A549 treated with dexamethasone at 1 μM for 4 hours (cell line): ENCODE measurements around the gene PRR19. TPM values are rescaled to one million over a fixed set of nuclear protein-coding genes. Genes with fewer than 3 reads are reported as not detected.

Experiments used
- total RNA-seq: library from RNA; stranded (reverse); fragments of 200-300 nt; extraction: Qiagen RNA extraction; gene quantifications from 5 replicates; pipeline ENCODE4 v1.2.3, GENCODE V29; 2022

PRR19 gene
- total RNA-seq: 3.4 to 4.5 TPM (median 3.6 TPM) in 5 replicates

DNA sequence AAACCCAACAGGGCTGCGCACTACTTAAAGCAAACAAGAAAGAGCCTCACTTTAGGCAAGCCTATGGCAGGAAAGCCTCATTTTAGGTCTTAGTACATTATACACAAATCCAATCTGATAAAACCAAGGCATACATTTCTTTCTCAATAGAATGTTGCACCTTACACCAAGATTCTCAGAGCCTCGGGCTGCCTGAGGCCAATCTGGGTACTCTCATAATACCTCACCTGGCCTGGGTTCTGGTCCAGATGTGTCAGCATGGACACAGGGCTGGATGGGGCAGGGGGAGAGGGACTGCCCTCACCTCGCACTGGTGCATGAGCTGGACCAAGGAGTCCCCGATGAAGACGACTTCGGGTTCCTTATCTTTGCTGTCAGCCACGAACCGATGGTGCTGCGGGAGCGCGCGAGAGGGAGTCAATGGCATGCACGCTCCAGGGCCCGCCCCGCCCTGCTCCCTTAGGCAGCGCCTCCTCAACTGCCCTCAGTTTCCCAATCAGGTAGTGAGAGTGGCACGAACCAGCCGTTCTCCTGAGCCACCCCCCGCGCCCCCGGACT is at the start of gene PRR19:
PRR19 (plus strand) TSS at position 487 of the 558 bp plus-strand sequence. CDS start 7,453 bp downstream, outside the sequence.

GRCh38 chr19:42254850-42255765 is 46.8 kb upstream of the PRR19 start, which contains the start of gene ERF:
ERF (minus strand) TSS chr19:42255128; CDS start chr19:42254999, 129 bp downstream.

GRCh38 chr19:42268704-42269477 is 33.0 kb upstream of the PRR19 start, which contains the start of gene CIC:
CIC (plus strand) TSS chr19:42269252; CDS start chr19:42271784, 2,532 bp downstream.

DNA sequence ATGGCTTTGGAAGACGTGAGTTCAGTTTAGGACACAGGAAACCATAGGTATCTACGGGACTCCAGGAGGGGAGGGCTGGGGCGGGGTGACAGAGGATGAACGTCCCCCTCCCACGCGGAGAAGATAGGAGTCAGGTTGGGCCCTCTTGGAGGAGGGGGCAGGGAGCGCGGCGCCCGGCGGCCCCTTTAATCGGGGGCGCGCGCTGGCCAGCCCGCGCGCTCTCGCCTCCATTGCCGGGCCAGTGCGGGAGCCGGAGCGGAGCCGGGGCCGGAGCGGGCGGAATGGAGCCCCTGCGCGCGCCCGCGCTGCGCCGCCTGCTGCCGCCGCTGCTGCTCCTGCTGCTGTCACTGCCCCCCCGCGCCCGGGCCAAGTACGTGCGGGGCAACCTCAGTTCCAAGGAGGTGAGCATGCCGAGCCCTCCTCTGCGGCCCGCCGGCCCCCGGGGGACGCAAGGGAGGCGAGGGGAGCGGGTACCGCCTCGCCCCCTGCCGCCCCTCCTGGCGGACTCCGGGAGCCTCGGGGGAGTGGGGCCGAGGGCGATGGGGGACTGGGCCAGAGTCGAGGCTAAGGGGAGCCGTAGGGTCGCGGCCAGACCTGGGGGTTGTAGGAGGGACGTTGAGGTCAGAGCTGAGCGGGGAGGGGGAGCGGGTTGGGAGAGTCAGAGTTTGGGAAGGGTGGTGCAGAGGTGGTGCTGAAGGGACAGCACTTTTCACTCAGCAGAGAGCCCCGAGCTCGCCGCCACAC is 11.3 kb downstream of the PRR19 start, which contains the start of gene TMEM145:
TMEM145 (plus strand) TSS at position 214 of the 744 bp plus-strand sequence; CDS start at position 282, 68 bp downstream.

DNA sequence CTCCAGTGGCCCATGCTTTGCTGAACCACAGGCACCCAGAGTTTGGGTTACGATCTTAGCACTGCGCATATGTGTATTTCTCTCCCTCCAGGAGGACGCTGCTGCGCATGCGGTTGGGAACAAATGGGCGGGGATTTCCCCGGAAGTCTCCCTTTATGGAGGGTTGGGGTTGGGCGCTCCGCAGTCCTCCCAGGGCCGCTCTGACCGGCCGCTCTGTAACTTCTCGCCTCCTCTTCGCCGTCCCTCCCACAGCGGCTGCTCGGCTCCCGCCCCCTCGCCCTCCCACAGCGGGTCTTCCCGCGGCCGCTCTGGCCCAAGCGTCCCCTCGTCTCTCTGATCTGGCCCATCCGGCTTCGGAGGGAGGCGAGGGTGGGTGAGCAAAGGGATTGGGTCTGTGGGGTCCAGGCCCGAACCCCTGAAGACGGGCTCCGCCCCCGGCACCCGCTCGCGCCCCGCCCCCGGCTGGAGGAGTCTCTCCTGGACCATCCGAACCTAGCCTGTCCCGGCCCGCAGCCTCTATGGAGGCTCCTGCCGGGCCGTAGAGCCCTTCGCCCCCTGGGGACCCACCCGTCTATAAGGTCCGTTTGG is 23.5 kb downstream of the PRR19 start, which contains the start of gene MEGF8:
MEGF8 (plus strand) TSS at position 328 of the 588 bp plus-strand sequence. CDS start 609 bp downstream, outside the sequence.

Other genes starting within 250 kb of the PRR19 start
- gene GRIK5, start 231.9 kb upstream of the PRR19 start, total RNA-seq: 0.21 to 0.85 TPM (median 0.43 TPM) in 5 replicates
- 27.5 to 39.1 TPM (median 36.6 TPM) in 5 replicates for gene ZNF574, start 226.0 kb upstream of the PRR19 start, total RNA-seq
- gene POU2F2, start 169.7 kb upstream of the PRR19 start, total RNA-seq: 0.32 to 0.80 TPM (median 0.58 TPM) in 5 replicates
- gene DEDD2, start 84.5 kb upstream of the PRR19 start, total RNA-seq: 43.9 to 67.3 TPM (median 59.2 TPM) in 5 replicates
- gene ZNF526, start 81.8 kb upstream of the PRR19 start, total RNA-seq: 14.7 to 21.8 TPM (median 20.5 TPM) in 5 replicates
- 98.2 to 161 TPM (median 151 TPM) in 5 replicates for gene GSK3A, start 59.5 kb upstream of the PRR19 start, total RNA-seq
- 93.6 to 136 TPM (median 133 TPM) in 5 replicates for gene ERF, start 47.0 kb upstream of the PRR19 start, total RNA-seq
- gene CIC, start 32.9 kb upstream of the PRR19 start, total RNA-seq: 29.7 to 57.5 TPM (median 53.9 TPM) in 5 replicates
- 117 to 151 TPM (median 136 TPM) in 5 replicates for gene PAFAH1B3, start 492 bp downstream of the PRR19 start, total RNA-seq
- 2.2 to 4.2 TPM (median 3.6 TPM) in 5 replicates for gene TMEM145, start 11.2 kb downstream of the PRR19 start, total RNA-seq
- 19.7 to 32.1 TPM (median 27.4 TPM) in 5 replicates for gene MEGF8, start 23.5 kb downstream of the PRR19 start, total RNA-seq
- gene CNFN, start 88.2 kb downstream of the PRR19 start, total RNA-seq: 39.9 to 48.7 TPM (median 42.0 TPM) in 5 replicates
- 1.4 to 2.1 TPM (median 1.6 TPM) in 5 replicates for gene LIPE, start 125.3 kb downstream of the PRR19 start, total RNA-seq
- 0.08 to 0.20 TPM (median 0.17 TPM) in 4 of 5 replicates, not detected in the other for gene CXCL17, start 140.8 kb downstream of the PRR19 start, total RNA-seq
- 1.1 to 2.7 TPM (median 2.2 TPM) in 5 replicates for gene CEACAM1, start 226.3 kb downstream of the PRR19 start, total RNA-seq